ENCODE data around the gene THAP7. TPM values are rescaled to one million over a fixed set of nuclear protein-coding genes. Genes with fewer than 3 reads are reported as not detected.

THAP7 gene
- total RNA-seq, 1 experiment from 2014 or later: 24.6 TPM

DNA sequence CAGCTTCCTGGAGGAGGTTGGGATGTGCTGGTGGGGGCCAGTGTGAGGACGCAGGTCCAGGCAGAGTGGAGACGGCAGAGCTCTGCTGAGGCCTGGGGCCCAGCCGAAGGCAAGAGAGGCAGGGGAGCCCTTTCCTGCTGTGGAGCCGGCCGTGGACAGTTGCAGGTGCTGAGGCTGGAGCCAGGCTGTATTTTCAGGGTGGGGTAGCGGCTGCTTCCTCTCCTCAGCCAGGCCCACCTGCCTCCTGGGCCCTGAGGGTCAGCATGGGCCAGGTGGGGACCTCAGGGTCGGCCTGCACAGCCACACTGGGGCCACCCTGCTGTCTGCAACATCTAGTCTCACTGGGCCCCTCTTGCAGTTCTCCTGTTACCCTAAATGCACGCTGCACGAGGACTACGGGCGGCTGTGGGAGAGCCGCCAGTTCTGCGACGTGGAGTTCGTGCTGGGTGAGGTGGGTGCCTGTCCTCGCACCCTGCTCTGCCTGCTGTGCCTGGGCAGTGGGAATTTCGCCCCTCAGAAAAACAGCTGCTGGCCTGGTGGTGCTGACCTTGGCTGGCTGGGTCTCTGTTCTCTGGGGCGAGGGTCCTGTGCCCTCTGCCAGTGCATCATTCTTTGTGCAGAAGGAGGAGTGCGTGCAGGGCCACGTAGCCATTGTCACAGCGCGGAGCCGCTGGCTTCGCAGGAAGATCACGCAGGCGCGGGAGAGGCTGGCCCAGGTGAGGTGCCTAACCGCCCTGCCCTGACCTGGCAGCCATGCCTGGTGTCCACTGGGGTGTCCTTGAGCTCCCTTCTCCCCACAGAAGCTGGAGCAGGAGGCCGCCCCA is 8.4 kb downstream of the THAP7 start:
- no peak for DNase-seq
- no peak overlapping the region for H4K8ac ChIP-seq (replicated peaks; ENCODE audit: insufficient read length, low read depth, low read length)
- no peaks in the 10 kb centered on the region for H4K20me1 ChIP-seq (ENCODE audit: control insufficient read depth, insufficient read depth, insufficient read length)
- H3K4me1 ChIP-seq (ENCODE audit: insufficient read depth, low read length): no peaks in the 10 kb centered on the region
- no peak for TF ChIP-seq CTCF (conservative IDR thresholded peaks at IDR 0.05)
- no peak overlapping the region for H3K4me2 ChIP-seq (ENCODE audit: insufficient read depth, insufficient read length, low read length)
- H4K5ac ChIP-seq (ENCODE audit: insufficient read length, low read depth, low read length): no peak overlapping the region
- no peak overlapping the region for H2AFZ ChIP-seq (ENCODE audit: low read length)
- no peak overlapping the region for H3K4ac ChIP-seq (ENCODE audit: low read depth, low read length)
- H3K23me2 ChIP-seq (ENCODE audit: insufficient read length, low read depth, low read length, poor library complexity, severe bottlenecking): no peaks in the 10 kb centered on the region
- no peak overlapping the region for H2AK5ac ChIP-seq (ENCODE audit: insufficient read length, low read length)
- no peaks in the 10 kb centered on the region for H3K9me3 Mint-ChIP-seq
- H3K27me3 Mint-ChIP-seq (ENCODE audit: low read depth): no peaks in the 10 kb centered on the region
- WGBS (ENCODE audit: extremely low coverage, insufficient read length, low lambda C conversion rate): no CpG with 5 or more reads among the region's 29 CpGs
- H2BK20ac ChIP-seq (ENCODE audit: low read depth, low read length, poor library complexity, severe bottlenecking): no peak overlapping the region
- H3K4me1 Mint-ChIP-seq: 0 out of 4 replicates have a peak, but pooled peaks cover 0 to 2% of the 10 kb centered on the region in 2 experiments
- H3K4me3 Mint-ChIP-seq: no peak overlapping the region
- H3T11ph ChIP-seq (ENCODE audit: low read length): no peak overlapping the region
- H3K79me1 ChIP-seq (ENCODE audit: insufficient read depth, low read depth, low read length, poor library complexity, severe bottlenecking): no peaks in the 10 kb centered on the region
- H2BK120ac ChIP-seq (ENCODE audit: low read depth, low read length, poor library complexity, severe bottlenecking): no peak overlapping the region
- H2BK12ac ChIP-seq (ENCODE audit: insufficient read length, low read depth, low read length): no peak overlapping the region
- no peak overlapping the region for H2BK5ac ChIP-seq (ENCODE audit: insufficient read length, low read length)
- H3K79me2 ChIP-seq (ENCODE audit: insufficient read depth, low read length): no peaks in the 10 kb centered on the region
- no peak overlapping the region for H3K18ac ChIP-seq (ENCODE audit: insufficient read length, low read depth, low read length)
- no peak overlapping the region; the same call in 1 of the 2 replicates for H3K14ac ChIP-seq (ENCODE audit: insufficient read depth, low read length)
- H3K56ac ChIP-seq (ENCODE audit: insufficient read length, low read depth, low read length): no peak overlapping the region
- no peak overlapping the region for H2BK15ac ChIP-seq (ENCODE audit: low read depth, low read length)
- no peaks in the 10 kb centered on the region for H3K27me3 ChIP-seq (ENCODE audit: insufficient read depth, low read length)
- no peak overlapping the region for H3K23ac ChIP-seq (ENCODE audit: insufficient read length, low read depth, low read length)
- H3K9ac ChIP-seq (ENCODE audit: extremely low read depth, insufficient read length, low read length): no peak overlapping the region
- no peak overlapping the region for H4K91ac ChIP-seq (ENCODE audit: insufficient read length, low read depth, low read length)
- H3K9me3 ChIP-seq (ENCODE audit: control insufficient read depth, low read depth, low read length): no peaks in the 10 kb centered on the region
- no peak overlapping the region for H3K27ac ChIP-seq (ENCODE audit: insufficient read length, low read depth, low read length)
- peaks cover 2 to 23% (median 8%) of the 10 kb centered on the region in 3 experiments; a peak in 6 of 7 replicates for H3K36me3 Mint-ChIP-seq (ENCODE audit: insufficient read depth in 1 of 3, low read depth in 3 of 3)
- no peak overlapping the region for H3K27ac Mint-ChIP-seq

Measured in H9 (cell line).